Astrocyte of the spinal cord (primary cell): ENCODE data around the gene TPRG1.

Source experiments
- DNase-seq: peaks from one replicate; pipeline ENCODE4 v3.0.0; 2011; ENCODE audit warnings: low read depth, low spot score
- H3K4me3 ChIP-seq: 2 replicates; pipeline ENCODE4 v1.5.1; 2011; ENCODE audit warnings: low read depth, mild to moderate bottlenecking, low read length, moderate library complexity
- in situ Hi-C: cut with HindIII; loops from 2 replicates; pipeline ENCODE4 v1.10.0; 2017; ENCODE audit warnings: low sequenced_read_pairs
- TF ChIP-seq, protein P1 (sequence below): IDR thresholded peaks from 2 replicates; pipeline ENCODE4 v1.5.1; 2012; ENCODE audit warnings: low read depth, mild to moderate bottlenecking, low read length, inconsistent platforms

Gene TPRG1

DNA sequence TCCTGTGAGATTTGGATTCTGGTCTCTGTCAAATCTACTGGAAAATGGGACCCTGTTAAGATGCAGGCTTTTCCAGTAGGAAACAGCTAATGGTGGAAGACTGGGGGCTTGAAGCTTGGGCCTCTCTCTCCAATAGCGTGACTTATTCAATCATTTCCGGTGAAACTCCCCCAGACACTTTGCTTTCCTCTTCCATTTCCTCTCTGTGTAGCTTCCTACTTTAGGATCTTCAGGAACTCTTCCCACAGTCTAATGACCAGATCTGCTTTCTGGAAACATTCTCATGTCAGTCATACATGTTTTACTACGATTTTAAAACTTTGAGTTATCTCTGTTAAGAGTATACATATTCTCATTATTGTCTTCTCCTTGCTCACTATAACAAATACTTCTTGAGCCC is 28.0 kb upstream of the TPRG1 start:
- TF ChIP-seq, protein P1, sequence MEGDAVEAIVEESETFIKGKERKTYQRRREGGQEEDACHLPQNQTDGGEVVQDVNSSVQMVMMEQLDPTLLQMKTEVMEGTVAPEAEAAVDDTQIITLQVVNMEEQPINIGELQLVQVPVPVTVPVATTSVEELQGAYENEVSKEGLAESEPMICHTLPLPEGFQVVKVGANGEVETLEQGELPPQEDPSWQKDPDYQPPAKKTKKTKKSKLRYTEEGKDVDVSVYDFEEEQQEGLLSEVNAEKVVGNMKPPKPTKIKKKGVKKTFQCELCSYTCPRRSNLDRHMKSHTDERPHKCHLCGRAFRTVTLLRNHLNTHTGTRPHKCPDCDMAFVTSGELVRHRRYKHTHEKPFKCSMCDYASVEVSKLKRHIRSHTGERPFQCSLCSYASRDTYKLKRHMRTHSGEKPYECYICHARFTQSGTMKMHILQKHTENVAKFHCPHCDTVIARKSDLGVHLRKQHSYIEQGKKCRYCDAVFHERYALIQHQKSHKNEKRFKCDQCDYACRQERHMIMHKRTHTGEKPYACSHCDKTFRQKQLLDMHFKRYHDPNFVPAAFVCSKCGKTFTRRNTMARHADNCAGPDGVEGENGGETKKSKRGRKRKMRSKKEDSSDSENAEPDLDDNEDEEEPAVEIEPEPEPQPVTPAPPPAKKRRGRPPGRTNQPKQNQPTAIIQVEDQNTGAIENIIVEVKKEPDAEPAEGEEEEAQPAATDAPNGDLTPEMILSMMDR: no peak
- in situ Hi-C loops: loop anchor here (25.0 kb wide), 1 partner anchor 1406 kb away; the partner anchor contains the start of gene BCL6
- DNase-seq: no peak
- H3K4me3 ChIP-seq: no peak overlapping the region

- TF ChIP-seq, protein P1: no peak
- in situ Hi-C loops: loop anchor here (25.0 kb wide), 1 partner anchor 1407 kb away; the partner anchor contains the start of gene BCL6
- H3K4me3 ChIP-seq: no peak overlapping the region
- DNase-seq: no peak
These were observed 27.1 kb upstream of the TPRG1 start for GRCh38 chr3:189144645-189145044.

GRCh38 chr3:189146848-189147247 is 24.9 kb upstream of the TPRG1 start:
- TF ChIP-seq, protein P1: no peak
- no peak overlapping the region for H3K4me3 ChIP-seq
- in situ Hi-C loops: loop anchor here (25.0 kb wide), 1 partner anchor 1410 kb away; the partner anchor contains the start of gene BCL6
- no peak for DNase-seq

DNA sequence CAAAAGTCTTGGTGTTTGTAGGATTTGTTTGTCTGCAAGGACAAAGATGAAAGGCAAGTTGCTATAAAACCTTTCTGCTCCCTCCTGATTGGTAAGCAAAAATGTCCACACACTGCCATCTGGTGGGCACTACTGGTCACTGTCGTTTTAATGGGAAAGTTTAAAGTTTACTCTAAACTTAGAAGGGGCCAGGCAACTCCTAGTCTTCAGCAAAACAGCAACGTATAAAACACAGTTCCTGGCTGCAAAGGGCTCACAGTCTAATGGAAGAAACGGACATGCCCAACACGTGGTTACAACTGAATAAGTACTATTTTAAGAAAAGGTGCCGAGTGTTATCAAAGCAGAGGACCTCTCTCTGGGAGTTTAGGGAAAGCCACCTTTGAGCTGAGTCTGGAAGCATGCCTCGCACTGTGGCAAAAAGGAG is 23.7 kb upstream of the TPRG1 start:
- TF ChIP-seq, protein P1: peak; percentile 72
- in situ Hi-C loops: loop anchor here (25.0 kb wide), 1 partner anchor 1411 kb away; the partner anchor contains the start of gene BCL6
- no peak overlapping the region for H3K4me3 ChIP-seq
- DNase-seq: peak; percentile 73

DNA sequence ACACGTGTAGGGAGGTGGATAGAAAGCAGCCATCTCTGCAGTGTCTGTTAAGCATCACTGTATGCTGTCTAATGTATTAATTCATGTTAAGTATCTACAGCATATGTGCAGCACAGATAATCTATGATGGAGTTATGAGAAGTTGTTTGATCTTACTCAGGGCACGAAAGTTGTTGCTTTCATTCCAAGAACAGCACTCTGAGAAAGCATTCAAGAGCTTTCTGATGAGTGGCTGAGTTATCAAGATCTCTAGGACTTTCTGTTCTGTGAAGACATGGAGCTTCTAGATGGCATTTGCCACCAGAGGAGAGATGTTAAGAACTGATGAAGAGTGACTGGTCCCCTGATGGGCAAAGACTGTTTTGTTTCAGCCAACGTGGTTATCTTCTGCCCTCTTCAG is 22.6 kb upstream of the TPRG1 start:
- H3K4me3 ChIP-seq: no peak overlapping the region
- in situ Hi-C loops: loop anchor here (25.0 kb wide), 1 partner anchor 1412 kb away; the partner anchor contains the start of gene BCL6
- TF ChIP-seq, protein P1: no peak
- DNase-seq: no peak

DNA sequence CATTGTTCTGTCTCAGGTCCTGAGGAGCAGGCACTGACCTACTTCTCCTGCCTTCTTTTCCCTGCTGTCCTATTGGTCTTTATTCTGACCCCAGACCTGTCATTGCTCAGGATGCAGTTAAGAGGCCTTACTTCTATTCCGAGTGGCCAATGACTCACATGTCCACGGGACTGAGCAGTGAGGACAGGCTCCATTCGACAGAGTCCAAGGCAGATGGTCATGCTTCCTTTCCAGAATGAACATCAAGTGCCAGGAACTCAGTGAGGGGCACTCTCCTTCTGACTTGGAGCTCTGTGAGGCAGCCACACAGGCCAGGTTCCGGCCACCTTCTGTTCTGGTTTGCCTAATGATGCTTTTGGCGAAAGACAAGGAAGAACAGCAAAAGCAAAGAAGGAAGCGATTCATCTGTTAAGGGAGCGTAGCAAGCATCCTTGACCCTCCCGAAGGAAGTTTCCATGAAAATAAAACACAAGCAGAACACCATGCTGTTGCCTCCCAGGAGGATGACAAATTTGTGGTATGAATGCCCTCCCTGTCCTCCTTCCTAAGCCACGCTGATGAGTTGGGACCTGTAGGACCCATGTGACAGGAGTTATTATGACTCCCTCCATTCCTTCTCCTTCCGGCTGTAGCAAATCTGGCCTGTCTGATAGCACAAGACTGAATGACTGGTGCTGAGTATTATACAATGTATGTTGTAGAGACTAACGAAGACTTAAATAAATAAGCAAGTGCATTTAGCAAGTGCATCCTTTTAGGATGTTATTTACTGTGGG is 14.4 kb upstream of the TPRG1 start:
- TF ChIP-seq, protein P1: no peak
- DNase-seq: no peak
- in situ Hi-C loops: no loop called here
- H3K4me3 ChIP-seq: no peak overlapping the region
